ENCODE measurements around the gene TREM1.

GRCh38 chr6:41334482-41335040, 48.1 kb upstream of the TREM1 start:
- no peak for TF ChIP-seq EZH2 (IDR thresholded peaks at IDR 0.05; ENCODE audit: insufficient read depth, low read length)
- TF ChIP-seq CTCF (IDR thresholded peaks at IDR 0.05; ENCODE audit: insufficient read depth, low read depth, low read length) = no peak

All from astrocyte (in vitro differentiated cells and primary cell).